ENCODE results near the gene LMNB1.
"Not testable (repeated sequence)": the region's sequence is repeated elsewhere in the genome, so short reads cannot be mapped to it uniquely, and the experiment has no call there.

Gene LMNB1

GRCh38 chr5:126778675-126779403 is 1.9 kb downstream of the LMNB1 start:
- peak; percentile 13 for DNase-seq

DNA sequence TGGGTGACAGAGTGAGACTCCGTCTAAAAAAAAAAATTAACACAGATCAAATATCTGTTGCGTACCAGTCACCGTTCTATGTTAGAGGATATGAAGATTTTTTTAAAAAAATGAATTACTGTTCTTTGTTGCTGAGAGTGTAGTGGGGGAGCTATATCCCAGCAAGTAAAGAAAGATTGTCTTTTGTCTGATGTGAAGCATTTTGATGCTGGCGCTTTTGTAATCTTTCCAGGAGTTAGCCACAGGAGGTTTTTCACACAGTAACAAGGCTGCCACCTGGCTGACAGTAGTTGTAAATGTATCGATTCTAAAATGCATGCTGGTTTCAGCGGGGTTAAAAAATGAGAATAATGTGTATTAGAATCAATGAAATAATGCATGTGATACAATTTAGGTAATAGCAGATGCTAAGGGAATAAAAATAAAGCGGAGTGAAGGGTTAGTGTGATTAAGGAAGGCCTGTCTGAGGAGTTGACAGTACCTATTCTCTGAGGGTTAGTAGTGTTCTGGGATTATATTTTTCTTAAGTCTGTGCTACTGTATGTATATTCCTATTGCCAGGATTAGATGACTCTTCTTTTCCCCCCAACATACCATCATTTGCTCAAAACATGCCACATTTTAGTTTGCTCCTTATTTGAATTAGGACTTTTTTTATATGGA is 3.4 kb downstream of the LMNB1 start:
- DNase-seq: peak; percentile 54

DNA sequence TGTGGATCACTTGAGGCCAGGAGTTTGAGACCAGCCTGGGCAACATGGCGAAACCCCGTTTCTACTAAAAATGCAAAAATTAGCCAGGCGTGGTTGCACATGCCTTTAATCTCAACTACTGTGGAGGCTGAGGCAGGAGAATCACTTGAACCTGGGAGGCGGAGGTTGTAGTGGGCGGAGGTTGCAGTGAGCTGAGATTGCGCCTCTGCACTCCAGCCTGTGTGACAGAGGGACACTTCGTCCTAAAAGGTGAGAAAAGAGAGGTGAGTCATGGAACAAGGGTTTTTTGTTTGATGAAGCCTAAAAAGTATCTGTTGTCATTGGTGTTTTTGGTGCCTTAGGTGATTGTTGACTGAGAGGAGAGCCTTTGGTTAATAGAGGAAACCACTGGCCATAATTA is 11.5 kb downstream of the LMNB1 start:
- not testable (repeated sequence) for DNase-seq

GRCh38 chr5:126793097-126793496 is 16.2 kb downstream of the LMNB1 start:
- DNase-seq: no peak

GRCh38 chr5:126793648-126794047 is 16.7 kb downstream of the LMNB1 start:
- DNase-seq: not testable (repeated sequence)

DNA sequence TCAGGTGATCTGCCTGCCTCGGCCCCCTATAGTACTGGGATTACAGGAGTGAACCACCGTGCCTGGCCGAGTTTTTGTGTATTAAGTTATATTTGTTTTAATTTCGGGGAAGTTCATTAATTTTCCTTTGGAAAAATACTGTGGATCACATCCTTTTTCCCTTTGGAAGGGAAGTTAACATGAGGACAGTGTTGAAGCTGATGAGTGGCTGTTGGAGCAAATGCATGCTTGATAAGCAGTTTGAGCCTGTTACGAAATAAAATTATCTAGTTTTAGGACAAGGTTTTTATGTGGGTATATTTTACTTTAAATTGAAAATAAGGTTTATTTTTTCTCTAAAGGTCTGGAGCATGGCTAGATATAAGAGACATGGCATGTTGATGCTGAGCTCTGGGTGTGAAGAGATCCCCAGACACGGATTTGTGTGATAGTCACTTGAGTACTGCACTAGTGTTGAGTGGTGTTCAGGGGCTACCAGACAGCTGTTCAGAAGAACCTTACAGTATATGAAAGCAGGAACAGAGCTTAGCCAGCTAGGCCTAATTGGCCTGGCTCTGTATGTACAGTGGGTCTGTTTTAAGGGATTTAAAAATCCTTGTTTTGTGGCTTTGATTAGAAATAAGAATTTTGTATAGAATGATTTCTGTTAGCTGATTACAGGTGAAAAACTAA is 17.4 kb downstream of the LMNB1 start:
- DNase-seq: no peak

DNA sequence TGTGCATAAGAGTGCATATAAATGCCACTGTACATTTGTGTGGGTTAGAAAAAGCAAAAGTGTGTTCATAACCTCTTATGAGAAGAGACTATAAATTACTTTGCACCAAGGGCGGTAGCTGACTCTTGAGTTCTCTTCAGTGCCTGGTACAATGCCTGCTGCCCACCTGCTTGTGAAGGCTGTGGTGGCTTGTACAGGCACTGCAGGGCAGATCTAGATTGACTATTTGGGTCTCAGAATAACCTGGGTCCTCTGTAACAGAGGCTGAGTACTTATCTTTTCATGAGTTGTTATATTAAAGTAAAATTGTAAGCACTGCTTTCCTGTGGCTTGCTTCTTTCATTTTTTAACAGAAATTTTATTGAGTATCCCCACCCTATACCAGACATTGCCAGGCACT is 22.8 kb downstream of the LMNB1 start:
- no peak for DNase-seq

DNA sequence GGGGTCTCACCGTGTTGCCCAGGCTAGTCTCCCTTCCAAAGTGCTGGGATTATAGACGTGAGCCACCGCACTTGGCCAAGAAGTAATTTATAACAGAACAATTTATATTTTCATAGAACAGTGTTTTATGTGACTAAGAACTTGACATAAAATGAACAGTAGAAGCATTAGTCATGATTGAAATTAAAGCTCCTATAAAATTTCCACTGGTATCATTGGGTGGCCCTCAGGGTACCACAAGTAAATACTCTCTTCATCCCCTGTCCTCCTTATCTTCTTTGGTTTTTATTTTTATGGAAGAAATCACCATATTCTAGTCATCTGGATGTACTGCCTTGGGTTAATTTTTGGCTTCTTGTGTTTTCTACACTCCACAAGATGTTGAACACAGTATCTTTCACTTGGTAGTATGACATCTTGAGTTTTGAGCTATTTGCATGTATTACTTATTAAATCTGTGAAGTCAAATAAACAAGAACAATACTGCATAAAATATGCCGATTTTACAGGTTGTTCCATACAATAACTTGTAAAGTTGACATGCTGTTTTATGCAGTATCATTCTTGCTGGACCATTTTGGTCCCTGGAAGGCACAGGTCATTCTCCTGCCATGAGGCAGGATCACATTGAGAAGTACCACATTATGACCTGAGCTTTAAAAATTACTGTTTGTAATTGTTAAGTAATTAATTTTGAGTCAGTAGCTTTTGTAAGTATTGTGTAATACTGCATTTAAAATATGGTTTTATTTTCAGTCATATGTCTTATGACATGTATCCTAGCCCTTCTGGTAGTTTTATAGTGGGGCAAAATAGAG is 24.4 kb downstream of the LMNB1 start:
- no peak for DNase-seq

DNA sequence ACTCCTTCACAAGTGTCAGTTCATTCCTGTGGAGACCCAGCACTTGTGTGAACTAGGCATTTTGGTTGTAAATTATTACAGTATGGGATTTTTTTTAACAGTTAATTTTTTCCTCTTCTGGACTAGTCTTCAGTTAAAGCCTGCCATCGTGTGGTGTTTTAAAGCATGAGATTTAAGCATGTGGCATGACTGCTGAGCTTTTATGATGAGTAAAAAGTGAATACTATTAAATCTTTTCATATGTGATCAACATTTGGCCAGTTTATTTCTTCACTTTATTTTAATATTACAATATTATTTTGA is 25.0 kb downstream of the LMNB1 start:
- DNase-seq: no peak

GRCh38 chr5:126805063-126805462 is 28.1 kb downstream of the LMNB1 start:
- no peak for DNase-seq

- DNase-seq: peak; percentile 10
Observed at GRCh38 chr5:126808521-126808988, 31.6 kb downstream of the LMNB1 start.

DNA sequence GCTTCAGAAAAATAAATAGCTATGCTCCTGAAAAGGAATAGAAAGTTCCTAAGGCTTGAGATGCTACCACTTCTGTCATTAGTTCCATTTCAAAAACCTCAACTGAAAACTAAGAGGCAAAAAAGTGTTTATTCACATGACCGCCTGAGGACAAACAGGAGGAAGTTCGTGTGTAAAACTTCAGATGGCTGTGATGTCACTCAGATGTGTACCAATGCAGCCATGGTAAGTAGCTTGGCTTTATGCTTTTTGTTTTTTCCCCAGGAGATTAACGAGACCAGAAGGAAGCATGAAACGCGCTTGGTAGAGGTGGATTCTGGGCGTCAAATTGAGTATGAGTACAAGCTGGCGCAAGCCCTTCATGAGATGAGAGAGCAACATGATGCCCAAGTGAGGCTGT is 33.0 kb downstream of the LMNB1 start:
- DNase-seq: peak; percentile 12

DNA sequence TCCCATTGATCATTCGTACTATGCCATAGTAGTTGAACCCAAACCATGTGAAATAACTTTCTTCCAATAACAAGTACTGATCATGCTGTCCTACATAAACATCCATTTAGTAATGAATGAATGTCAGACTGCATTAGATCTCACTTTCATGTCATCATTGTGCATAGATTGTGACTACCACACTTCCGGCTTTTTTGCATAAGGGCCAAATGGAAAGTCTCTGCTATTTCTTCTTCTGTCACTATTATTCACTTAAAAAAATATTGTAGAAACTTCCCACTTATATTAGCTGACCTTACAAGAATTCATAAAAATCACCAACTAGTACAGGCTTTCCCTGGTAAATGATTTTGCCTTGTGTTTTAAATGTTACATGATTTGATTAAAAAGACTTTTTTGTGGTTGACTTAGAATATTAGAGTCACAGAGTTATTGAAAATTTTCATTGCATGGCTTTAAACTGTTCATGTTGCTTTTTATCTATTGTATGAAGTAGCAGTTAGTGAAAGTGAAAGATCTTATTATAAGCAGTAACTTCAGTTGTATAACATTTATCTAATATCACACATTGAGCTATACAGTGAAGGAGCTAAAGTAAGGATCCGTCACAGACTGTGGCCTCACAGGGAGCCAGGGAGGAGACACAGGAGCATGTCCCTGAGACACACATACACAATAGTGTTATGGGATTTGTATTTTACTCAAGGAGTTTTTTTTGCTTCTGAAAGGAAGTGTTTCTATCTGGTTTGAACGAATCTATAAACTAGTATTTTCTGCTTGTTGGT is 33.9 kb downstream of the LMNB1 start:
- no peak for DNase-seq

GRCh38 chr5:126811515-126812198 is 34.7 kb downstream of the LMNB1 start:
- peak; percentile 43 for DNase-seq

DNA sequence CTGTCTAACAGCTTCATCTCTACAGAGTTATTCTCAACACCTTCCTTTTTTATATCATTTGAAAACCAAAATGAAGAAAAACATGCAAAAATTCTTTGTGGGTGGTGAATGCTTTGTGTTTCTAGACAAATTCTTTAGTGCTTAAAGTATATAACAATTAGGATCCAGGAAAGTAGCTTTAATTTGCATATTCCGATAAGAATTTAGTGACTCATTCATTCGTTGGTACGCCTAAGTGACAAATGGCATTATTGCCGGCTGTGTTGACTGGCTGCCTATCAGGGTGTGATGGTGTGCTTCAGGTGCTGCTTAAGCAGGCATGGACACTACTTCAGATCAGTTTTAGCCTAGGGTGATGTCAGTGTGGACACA is 35.2 kb downstream of the LMNB1 start:
- DNase-seq: no peak

- DNase-seq: not testable (repeated sequence)
Observed at GRCh38 chr5:126813799-126814198, 36.9 kb downstream of the LMNB1 start.

DNA sequence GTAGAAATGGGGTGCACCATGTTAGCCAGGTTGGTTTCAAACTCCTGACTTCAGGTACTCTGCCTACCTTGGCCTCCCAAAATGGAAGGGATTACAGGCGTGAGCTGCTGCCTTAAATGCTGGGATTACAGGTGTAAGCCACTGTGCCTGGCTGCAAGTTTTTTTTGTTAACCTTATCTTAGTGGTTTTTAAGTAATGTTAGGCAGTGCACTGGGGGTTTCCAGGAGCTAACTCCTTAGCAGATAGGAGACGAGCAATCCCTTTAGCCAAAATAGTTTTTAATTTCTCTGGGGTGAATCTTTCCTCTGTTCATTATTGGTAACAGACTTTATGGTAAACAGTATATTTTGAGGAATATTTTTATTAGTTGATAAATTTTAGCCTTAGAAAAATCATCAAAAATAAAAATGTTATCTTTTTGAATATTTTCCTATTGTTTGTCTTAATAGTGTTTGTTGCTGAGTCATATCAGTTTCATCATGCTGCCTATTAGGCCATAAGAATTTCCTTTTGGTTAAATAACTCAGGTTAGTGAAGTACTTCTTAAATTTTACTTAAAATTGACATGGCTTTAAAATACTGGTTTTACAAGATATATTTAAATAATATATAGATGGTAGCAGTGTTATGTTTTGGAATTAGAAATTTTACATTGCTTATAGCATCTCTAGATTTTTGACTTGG is 37.9 kb downstream of the LMNB1 start:
- no peak for DNase-seq

GRCh38 chr5:126816649-126817048 is 39.7 kb downstream of the LMNB1 start:
- DNase-seq: no peak

DNA sequence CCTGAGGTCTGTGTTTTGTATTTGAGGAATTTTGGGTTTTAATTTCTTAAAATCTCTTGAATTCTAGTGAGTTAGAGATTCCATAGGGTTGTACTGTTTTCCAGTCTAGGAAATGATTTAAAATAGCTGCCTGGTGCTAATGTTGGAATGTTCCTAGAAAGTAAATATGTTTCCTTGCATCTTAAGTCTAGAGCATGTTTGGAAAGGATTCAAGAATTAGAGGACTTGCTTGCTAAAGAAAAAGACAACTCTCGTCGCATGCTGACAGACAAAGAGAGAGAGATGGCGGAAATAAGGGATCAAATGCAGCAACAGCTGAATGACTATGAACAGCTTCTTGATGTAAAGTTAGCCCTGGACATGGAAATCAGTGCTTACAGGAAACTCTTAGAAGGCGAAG is 41.8 kb downstream of the LMNB1 start:
- no peak for DNase-seq

DNA sequence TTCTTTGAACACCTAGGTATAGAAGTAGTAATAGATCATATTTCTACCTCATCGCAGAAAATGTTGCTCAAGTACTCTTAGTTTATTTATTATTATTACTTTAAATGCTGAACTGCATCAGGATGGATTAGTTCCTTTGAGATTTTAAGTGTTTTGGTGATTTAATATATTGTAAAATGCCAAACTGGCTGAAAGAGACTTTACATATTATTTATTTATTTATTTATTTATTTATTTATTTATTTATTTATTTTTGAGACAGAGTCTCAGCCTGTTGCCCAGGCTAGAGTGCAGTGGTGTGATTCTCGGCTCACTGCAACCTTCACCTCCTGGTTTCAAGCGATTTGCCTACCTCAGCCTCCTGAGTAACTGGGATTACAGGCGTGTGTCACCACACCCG is 42.3 kb downstream of the LMNB1 start:
- no peak for DNase-seq

DNA sequence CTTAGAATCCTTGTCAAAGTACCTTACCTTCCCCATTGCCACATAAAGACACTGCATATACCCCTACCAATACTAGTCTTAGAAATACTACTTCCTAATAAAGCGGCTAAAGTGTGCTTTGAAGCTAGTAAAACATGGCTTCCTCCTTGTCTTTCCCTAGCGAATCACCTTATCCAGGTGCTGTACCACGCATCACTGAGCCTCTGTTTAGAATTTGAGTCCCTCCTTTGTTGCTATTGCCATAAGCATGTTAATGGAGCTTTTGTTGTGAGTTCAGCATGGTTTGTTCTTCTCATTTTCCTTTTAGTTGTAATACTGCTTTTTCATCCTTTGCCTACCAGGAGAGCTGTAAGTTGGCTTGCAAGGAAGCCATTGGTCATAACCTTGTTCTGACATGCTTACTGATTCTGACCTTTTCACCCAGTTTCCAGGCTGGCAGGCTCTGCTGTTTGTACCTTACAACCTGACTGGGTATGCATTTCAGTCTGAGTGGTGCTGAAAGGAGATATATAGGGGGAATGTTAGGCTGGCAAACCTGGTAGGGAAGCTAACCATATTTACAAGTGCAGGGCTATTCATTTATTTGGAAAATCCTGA is 49.8 kb downstream of the LMNB1 start:
- no peak for DNase-seq

Data from central memory CD4-positive, alpha-beta T cell (primary cell).